ENCODE measurements around the gene LIG4.

Gene LIG4

GRCh38 chr13:108193806-108194205 is 21.5 kb downstream of the LIG4 start:
- DNase-seq = no peak

GRCh38 chr13:108190897-108191296 is 24.4 kb downstream of the LIG4 start:
- no peak for DNase-seq

- DNase-seq = no peak
These were observed 27.1 kb downstream of the LIG4 start for GRCh38 chr13:108188260-108188659.

GRCh38 chr13:108185223-108185622 is 30.1 kb downstream of the LIG4 start:
- DNase-seq = no peak

GRCh38 chr13:108182652-108183051 is 32.7 kb downstream of the LIG4 start:
- no peak for DNase-seq

- DNase-seq = no peak
These were observed 37.3 kb downstream of the LIG4 start for GRCh38 chr13:108178078-108178477.

GRCh38 chr13:108176685-108177274 is 38.6 kb downstream of the LIG4 start:
- DNase-seq = peak; percentile 43

- no peak for DNase-seq
These were observed 46.4 kb downstream of the LIG4 start for GRCh38 chr13:108168929-108169328.

GRCh38 chr13:108166078-108166477 is 49.3 kb downstream of the LIG4 start:
- DNase-seq = peak; percentile 2

- DNase-seq = no peak
These were observed 56.6 kb downstream of the LIG4 start for GRCh38 chr13:108158746-108159145.

All from hematopoietic multipotent progenitor cell treated with erythropoietin and hydrocortisone succinate and interleukin-3 and kit ligand, for 8 days (in vitro differentiated cells).